C4-2B (cell line): ENCODE data around the gene GFOD2.

Experiments used
- CTCF ChIP-seq: fragments of 450-650 bp; conservative IDR thresholded peaks from 2 replicates; pipeline ENCODE4 v1.5.1; 2017; ENCODE audit warnings: mild to moderate bottlenecking
- ZFX ChIP-seq: fragments of 450-650 bp; IDR thresholded peaks from 2 replicates; pipeline ENCODE4 v1.6.1; 2017

- no peak for TF ChIP-seq CTCF
- no peak for TF ChIP-seq ZFX
Observed at GRCh38 chr16:67644038-67644437, 75.1 kb downstream of the GFOD2 start.
